ENCODE results near the gene SIKE1.
"Not testable (repeated sequence)": the region's sequence is repeated elsewhere in the genome, so short reads cannot be mapped to it uniquely, and the experiment has no call there.

The SIKE1 gene

DNA sequence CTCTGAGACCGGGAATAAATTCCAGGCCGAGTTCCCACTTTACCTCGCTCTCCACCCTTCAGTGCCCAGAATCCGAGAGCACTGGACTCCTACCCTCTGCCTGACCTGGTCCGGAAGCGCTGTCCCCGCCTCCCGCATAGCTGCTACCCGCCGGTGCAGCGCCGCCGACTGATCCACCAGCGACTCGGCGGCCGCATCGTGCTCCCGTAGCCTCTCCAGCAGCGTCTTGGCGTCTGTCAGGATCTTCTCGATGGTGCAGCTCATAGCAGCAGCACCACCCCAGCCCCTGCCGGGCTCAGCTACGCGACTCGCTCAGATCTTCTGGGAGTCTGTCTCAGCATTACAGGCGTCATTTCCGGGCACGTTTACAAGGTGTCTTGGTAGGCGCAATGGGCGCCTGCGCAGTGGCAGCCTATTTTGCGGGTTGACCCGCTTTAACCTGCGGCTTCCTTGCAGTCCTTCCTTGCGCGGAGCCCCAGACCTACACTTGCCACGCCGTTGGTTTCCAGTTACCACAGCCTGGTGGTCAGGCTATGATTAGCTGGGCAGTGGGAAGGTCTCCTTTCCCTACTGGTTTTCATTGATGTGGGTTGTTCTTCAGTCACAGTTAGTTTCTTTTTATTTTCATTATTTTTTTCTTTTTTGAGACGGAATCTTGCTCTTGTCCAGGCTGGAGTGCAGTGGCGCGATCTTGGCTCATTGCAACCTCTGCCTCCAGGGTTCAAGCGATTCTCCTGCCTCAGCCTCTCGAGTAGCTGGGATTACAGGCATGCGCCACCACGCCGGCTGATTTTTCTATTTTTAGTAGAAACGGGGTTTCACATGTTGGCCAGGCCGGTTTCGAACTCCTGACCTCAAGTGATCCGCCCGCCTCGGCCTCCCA lies at the start of gene SIKE1:
SIKE1 (minus strand) TSS at position 342 of the 883 bp plus-strand sequence; CDS start at position 264, 78 bp downstream.
- peak; percentile 84 to 99 (median 92) for DNase-seq
- intact Hi-C loops (cut with DNase I), result no loop called here

DNA sequence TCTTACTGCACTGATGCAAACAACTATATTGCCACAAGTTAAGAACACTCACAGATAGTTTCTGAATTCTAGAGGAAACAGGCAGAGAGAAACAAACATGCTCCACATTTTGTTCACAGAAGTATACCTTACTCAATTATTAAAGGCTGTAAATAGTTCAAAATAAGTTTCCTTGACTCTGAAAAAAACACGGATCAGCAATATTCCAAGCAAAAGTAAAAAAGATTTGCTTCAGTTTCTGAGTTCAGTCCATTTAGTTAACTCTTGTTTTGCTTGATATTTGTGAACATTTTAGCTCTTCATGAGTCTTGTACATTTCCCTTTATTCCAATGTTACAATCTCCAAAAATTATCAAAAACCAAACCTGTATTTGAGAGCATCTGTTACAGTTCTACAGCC lies 49.6 kb upstream of the SIKE1 start:
- DNase-seq; intact Hi-C loops (cut with DNase I): not testable (repeated sequence)

DNA sequence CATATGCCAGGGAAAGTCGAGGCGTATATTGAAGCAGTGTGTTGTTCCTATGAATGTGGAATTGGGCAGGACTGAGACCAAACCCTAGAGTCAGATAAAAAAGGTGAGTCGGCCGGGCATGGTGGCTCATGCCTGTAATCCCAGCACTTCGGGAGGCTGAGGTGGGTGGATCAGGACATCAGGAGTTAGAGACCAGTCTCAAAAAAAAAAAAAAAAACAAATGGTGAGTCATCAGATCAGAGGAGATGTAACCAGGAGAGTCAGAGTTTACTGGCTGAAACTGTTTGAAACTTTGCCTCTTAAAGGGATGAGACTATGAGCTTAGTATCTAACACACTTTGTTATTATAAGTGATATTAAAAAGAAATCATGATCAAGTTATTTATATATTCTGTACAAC lies 47.8 kb upstream of the SIKE1 start:
- intact Hi-C loops (cut with DNase I), result no loop called here
- DNase-seq, result no peak

DNA sequence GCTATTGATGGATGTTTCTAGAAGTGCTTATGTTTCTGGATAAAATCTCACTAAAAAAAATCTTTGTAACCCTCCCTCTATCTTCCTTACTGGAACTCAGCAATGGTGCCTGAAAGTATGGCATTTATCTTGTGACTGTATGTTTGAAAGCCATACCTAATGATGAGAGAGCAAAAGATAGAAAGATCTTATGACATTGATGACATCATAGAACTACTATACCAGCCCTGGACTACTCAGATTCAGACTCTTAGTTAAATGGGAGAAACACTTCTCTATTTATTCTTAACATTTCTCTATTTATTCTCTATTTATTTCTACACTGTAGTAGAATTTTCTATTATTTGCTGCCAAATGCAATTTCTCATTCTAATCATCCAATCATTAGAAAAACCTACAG lies 41.5 kb upstream of the SIKE1 start:
- intact Hi-C loops (cut with DNase I), result no loop called here
- no peak for DNase-seq

DNA sequence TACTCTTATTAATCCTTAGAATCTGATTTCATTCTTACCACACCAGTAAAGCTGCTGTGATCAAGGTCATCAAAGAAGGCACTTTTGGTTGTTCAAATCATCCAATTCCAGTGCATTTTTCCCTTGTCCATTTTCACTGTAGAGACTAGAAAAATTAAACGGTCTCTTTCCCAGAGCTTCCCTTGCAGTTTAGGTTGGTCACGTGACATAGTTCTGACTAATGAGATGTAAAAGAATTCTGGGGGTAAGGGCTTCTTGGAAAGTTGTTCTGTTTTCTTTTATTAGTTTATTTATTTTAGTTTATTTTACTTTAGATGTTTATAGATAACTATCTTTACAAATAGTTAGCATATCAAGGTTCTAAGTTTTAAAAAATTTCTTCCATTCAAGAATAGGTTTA lies 39.9 kb upstream of the SIKE1 start:
- no peak for DNase-seq
- intact Hi-C loops (cut with DNase I), result no loop called here

DNA sequence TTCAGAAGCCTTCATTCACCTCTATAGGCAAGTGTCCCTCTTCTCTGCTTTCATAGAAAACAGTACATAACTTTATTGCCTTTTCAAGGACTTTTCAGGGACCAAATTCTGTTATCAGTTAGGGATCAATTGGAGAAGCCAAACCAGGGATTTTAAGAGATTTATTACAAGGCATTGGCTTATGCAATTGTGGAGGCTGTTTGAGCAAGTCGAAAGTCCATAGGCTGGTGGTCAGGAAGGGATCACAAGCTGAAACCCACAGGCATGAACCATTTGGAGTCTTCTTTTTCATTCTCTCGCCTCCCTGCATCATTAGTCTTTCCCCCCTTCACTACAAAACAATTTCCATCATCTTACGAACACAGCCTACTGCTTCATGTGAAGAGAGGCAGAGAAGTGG lies 39.4 kb upstream of the SIKE1 start:
- intact Hi-C loops (cut with DNase I), result no loop called here

DNA sequence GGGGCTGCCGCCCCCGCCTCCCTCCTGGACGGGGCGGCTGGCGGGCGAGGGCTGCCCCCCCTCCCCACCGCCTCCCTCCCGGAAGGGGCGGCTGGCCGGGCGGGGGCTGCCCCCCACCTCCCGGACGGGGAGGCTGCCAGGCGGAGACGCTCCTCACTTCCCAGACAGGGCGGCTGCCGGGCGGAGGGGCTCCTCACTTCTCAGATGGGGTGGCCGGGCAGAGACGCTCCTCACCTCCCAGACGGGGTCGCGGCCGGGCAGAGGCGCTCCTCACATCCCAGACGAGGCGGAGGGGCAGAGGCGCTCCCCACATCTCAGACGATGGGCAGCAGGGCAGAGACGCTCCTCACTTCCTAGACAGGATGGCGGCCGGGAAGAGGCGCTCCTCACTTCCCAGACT lies 24.0 kb upstream of the SIKE1 start:
- intact Hi-C loops (cut with DNase I); DNase-seq: not testable (repeated sequence)

More for the DNA sequence above, 39.4 kb upstream of the SIKE1 start:
- DNase-seq, result no peak

DNA sequence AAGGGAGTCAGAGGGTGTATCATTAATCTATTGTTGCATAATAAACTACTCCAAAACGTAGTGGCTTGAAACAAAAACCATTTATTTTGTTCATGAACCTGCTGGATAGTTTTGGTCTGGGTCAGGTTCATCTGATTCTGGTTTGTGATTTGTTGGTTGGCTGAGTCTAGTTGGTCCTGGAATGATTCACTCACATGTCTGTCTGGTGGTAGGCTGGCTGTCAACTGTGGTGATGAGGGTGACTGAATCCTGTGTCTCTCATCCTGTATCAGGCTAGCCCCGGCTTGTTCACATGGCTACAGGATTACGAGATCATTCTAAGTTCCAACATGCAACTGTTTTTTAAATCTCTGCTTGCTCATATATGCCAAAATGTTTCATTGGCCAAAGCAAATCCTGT lies 22.5 kb upstream of the SIKE1 start:
- intact Hi-C loops (cut with DNase I), result no loop called here
- DNase-seq, result no peak

DNA sequence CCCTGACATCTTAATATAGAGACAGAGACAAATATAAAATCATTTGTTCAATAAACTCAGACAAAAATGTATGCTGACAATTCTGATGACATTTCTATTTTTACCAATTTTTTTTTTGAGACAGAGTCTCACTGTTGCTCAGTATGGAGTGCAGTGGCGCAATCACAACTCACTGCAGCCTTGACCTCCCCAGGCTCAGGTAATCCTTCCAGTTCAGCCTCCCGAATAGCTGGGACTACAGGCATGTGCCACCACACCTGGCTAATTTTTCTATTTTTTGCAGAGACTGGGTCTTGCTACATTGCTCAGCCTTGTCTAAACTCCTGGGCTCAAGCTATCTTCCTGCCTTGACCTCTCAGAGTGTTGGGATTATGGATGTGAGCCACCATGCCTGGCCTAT lies 13.6 kb upstream of the SIKE1 start:
- intact Hi-C loops (cut with DNase I), result no loop called here
- DNase-seq, result no peak

DNA sequence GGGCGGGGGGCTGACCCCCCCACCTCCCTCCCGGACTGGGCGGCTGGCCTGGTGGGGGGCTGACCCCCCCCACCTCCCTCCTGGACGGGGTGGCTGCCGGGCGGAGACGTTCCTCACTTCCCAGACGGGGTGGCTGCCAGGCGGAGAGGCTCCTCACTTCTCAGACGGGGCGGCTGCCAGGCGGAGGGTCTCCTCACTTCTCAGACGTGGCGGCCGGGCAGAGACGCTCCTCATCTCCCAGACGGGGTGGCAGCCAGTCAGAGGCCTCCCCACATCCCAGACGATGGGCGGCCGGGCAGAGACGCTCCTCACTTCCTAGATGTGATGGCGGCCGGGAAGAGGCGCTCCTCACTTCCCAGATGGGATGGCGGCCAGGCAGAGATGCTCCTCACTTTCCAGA lies 10.1 kb upstream of the SIKE1 start:
- intact Hi-C loops (cut with DNase I), result not testable (repeated sequence)

DNA sequence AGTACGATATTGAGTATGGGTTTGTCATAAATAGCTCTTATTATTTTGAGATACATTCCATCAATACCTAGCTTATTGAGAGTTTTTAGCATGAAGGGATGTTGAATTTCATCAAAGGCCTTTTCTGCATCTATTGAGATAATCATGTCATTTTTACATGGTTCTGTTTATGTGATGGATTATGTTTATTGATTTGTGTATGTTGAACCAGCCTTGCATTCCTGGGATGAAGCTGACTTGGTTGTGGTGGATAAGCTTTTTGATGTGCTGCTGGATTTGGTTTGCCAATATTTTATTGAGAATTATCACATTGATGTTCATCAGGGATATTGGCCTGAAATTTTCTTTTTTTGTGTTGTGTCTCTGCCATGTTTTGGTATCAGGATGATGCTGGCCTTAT lies 6.0 kb upstream of the SIKE1 start:
- DNase-seq; intact Hi-C loops (cut with DNase I): not testable (repeated sequence)

More for the DNA sequence above, 10.1 kb upstream of the SIKE1 start:
- DNase-seq, result peak in 2 of 10 donors; percentile 70 to 75

DNA sequence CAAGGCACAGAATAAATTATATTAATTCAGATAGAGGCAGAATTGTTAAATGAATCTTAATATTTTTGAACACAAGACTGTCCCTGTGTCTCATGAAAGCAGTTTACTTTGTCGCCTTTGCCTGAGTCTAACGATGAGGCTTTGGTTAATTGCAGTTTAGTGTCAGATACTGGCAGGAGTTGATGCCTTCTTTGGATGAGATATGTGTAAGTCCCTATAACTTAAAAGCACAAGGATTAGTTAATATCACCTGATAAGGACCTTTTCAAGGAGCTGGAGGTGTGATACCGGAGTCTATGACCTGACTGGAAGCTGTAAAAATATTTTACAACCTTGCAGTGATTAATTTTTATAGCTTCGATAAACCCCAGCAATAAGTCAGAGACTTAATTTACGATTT lies 2.0 kb upstream of the SIKE1 start:
- intact Hi-C loops (cut with DNase I), result no loop called here
- no peak for DNase-seq

DNA sequence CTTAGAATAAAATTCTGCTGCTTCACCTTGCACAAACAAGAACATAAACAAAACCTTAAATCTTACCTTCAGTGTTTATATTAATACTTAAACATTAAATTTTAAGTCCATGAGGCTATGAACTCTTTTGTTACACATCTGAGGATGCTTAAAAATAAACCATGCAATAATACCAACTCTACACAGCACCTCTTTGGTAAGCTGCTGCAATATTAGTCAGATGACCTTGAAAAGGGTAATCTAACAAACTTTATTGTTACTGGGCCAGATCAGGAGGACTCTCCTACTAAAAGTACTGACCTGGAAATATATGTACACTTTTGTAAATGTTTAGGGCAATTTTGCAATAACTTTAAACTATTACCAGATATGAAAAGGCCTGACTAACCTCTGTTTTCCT lies 763 bp downstream of the SIKE1 start:
- DNase-seq, result no peak

DNA sequence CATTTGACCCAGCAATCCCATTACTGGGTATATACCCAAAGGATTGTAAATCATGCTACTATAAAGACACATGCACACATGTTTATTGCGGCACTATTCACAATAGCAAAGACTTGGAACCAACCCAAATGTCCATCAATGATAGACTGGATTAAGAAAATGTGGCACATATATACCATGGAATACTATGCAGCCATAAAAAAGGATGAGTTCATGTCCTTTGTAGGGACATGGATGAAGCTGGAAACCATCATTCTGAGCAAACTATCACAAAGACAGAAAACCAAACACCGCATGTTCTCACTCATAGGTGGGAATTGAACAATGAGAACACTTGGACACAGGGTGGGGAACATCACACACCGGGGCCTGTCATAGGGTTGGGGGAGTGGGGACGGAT lies 3.8 kb downstream of the SIKE1 start:
- DNase-seq; intact Hi-C loops (cut with DNase I): not testable (repeated sequence)

More for the DNA sequence above, 763 bp downstream of the SIKE1 start:
- intact Hi-C loops (cut with DNase I), result no loop called here

DNA sequence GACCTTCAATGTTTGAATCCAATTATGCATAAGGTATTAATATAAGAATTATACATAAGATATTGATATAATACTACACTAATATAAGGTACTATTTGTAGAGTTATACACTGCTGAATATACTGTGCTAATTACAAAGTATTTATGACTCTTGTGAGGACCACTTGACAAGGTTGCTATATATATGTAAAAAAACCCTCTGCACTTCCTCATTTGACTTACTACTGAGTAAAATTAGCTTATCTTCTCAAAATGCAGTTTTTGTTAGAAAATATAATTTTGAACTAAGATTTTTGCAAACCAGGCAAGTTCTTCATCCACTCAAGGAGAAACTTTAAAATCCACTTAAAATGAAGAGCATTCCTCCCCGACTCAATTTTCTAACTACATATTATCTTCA lies 8.5 kb downstream of the SIKE1 start:
- intact Hi-C loops (cut with DNase I), result no loop called here
- DNase-seq, result no peak

DNA sequence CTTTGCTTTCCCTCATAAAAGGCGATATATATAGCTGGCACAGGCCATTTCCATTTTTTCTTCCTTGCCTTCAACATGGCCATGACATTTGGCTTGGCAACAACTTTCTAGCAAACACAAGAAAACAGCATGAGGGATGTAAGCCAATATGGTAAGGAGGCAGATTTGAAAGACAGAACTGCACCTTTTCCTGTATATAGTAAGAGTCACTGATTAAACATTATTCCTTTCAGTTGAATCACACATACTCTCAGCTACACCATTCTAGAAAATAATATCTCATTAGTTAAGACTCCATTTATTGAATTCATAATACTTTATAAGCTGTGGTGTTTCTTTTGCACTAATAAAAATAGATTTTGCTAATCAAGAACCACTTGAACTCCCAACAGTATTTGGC lies 9.5 kb downstream of the SIKE1 start:
- DNase-seq, result no peak
- intact Hi-C loops (cut with DNase I), result no loop called here

DNA sequence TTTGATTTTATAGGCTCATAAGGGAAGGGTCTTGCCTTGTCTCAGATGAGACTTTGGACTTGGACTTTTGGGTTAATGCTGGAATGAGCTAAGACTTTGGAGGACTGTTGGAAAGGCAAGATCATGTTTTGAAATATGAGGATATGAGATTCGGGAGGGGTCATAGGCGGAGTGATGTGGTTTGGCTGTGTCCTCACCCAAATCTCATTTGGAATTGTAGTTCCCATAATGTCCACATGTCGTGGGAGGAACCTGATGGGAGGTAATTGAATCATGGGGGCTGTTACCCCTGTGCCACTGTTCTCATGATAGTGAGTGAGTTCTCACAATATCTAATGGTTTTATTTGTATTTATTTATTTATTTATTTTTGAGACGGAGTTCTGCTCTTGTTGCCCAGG lies 15.8 kb downstream of the SIKE1 start:
- intact Hi-C loops (cut with DNase I), result no loop called here
- no peak for DNase-seq

DNA sequence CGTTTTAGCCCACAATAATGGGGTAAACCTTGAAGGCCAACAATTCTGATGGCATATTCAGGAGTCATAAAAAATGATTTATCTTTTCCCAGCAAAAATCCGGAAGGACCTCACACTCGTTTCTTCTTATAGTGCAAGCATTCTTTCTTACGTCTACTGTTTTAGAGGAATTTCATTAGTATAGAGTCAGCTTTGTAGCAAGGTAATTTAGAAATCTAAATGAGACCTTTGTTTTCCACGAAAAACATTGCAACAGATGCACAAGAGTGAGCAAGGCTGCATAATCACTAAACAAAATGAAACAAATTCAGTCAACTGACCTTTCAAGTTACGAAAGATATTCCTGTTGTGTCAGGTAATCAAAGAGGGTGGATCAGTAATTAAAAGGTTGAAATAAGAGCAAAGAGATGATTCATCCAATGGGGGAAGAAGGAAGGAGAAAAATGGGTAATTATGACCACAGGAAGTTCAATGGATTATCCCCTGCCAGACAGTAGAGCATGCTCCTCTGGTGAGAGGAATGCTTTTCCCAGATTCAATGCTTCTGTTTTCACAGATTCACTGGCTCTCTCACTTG lies 22.1 kb downstream of the SIKE1 start:
- no peak for DNase-seq
- intact Hi-C loops (cut with DNase I), result loop anchor here (5.0 kb wide), 1 partner anchor 246 kb away; the partner anchor contains the start of gene TRIM33

DNA sequence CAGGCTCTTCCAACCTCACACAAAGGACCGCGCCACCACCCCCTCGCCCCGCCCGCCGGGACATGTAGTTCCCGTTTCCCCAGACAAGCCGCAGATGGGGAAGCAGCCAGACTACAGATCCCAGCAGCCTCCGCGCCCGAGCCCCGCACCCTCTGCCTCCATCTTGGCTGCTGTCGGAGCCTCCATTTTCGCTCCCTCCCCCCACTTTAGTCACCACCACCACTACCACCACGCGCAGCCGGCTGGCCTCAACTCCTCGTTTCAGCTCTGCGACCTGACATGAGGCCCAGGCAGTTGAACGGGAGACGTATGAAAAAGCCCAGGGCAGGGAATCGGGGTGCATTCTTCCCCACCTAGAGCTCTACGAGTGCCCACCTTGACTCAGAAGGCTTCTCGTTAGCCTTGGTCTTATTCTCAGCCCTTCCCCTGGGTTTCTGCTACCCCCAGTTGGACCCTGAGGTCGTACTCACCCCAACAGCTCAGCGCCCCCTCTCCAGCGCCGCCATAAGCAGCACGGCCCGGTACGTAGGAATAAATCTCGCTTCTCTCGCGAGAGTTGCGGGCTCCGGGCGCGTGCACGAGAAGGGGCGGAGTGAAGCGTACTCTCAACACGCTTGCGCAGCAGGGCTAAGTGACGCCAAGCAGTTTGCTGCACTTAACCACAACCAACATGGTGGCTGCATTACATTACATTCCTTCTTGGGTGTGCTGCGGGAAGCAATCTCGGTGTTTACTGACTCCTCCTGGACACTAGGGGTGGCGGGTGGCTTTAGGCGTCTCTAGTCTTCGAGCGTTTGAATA lies 22.8 kb downstream of the SIKE1 start, which contains the start of gene CSDE1:
CSDE1 (minus strand) TSS at position 530 of the 801 bp plus-strand sequence. CDS start 18,094 bp downstream, outside the sequence.
- peak; percentile 93 to 99 (median 96) for DNase-seq
- intact Hi-C loops (cut with DNase I), result loop anchor here (1.0 to 5.0 kb wide), 2 partner anchors 41 to 245 kb away; partner anchors contain the start of genes NRAS and TRIM33

DNA sequence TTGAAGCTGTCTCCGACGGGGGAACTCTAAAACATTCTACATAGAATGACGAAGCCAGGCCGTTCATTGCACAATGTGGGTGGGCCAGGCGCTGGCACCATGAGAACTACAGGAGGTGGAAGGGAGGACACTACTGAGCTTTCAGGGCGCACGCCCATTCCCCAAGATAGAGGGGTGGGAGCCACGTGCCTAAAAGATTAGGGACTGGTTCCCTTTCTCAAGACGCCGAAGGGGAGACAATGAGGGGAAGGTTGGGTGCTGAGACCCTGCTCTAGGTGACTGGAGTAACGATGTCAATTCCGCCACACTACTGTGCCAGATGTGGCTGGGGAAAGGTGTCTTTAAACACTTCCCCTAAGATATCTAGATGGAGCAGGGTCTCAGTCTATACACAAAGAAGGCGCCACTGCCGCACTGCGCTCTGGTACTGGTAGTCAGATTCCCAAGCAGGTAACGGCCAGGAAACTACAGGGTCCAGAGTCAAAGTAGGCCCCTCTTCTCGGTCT lies 23.5 kb downstream of the SIKE1 start:
- peak in 2 of 10 donors; percentile 57 to 66 for DNase-seq
- intact Hi-C loops (cut with DNase I), result loop anchor here (1.0 to 5.0 kb wide), 2 partner anchors 41 to 245 kb away; partner anchors contain the start of genes NRAS and TRIM33

Measured in posterior cingulate gyrus (tissue), 11 donors.